Stromal cell of bone marrow (primary cell): ENCODE measurements around the gene SAFB2.

Source experiments
- DNase-seq: peaks from one replicate; pipeline ENCODE4 v3.0.0-alpha.2; 2012; ENCODE audit warnings: low read depth

Gene SAFB2

DNA sequence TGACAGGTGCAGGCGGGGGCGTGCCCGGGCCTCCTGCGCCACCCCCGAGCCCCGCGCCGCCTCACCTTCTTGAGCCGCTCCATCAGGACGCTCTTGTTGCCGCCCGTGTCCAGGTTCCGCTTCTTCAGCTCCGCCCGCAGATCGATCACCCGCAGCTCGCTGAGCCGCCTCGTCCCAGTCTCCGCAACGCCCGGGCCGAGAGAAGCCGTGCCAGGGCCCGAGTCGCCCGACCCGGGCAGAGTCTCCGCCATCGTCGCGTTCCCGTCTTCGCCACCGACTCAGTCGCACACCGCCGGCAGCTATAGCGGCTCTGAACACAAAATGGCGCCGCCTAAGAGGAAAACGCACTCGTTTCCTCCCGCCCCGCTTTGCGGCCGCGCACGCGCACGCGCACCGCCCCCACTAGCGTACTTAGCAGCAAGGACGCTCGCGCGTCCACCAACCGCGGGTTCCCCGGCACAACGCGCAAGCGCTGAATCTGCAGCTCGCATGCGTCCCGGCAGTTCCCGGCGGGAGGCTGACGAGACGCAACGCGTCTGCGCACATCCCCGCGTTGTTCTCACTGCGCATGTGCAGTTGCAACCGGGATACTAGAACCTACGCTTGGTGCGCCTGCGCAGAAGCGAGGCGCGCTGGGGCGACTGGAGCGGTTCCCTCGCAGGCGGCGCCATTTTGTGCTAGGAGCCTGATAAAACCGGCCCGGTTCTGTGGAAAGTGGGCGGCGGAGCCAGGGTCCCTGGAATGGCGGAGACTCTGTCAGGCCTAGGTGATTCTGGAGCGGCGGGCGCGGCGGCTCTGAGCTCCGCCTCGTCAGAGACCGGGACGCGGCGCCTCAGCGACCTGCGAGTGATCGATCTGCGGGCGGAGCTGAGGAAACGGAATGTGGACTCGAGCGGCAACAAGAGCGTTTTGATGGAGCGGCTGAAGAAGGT lies at the start of gene SAFB2, which contains the start of gene SAFB:
SAFB2 (minus strand) TSS at position 312 of the 932 bp plus-strand sequence; CDS start at position 251, 61 bp downstream.
SAFB (plus strand) TSS at position 619 of the 932 bp plus-strand sequence; CDS start at position 742, 123 bp downstream.
- peak; percentile 98 for DNase-seq

DNA sequence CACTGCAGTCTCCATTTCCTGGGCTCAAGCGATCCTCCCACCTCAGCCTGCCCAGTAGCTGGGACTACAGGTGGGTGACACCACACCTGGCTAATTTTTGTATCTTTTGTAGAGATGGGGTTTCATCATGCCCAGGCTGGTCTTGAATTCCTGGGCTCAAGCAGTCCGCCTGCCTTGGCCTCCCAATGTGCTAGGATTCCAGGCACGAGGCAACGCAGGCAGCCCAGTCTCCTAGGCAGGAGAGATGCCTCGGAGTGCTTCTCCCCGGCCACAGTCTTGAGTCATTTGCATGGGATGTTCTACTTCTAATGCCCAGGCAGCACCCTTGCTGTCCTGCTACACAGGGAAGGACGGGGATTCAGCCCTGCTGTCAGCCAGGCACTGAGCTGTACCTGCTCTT lies 49.0 kb upstream of the SAFB2 start:
- no peak for DNase-seq

DNA sequence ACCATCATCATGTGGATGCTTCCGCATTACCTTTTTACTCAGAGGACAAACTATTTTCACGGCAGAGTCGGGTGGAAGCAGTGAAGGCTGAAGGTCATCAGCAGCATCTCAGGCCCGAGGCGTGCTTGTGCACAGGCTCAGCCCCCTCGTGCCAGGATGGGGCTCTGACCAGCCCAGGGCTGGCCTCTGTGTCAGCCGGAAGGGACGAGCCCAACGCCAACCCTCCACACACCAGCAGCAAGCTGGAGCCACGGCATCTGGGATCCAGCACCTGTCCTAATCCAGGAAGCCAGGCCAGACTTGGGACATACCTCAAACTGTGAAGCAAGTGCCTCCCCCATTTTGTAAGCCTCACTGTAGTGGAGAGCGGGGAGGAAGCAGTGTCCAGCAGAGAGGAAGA lies 46.6 kb upstream of the SAFB2 start:
- no peak for DNase-seq

DNA sequence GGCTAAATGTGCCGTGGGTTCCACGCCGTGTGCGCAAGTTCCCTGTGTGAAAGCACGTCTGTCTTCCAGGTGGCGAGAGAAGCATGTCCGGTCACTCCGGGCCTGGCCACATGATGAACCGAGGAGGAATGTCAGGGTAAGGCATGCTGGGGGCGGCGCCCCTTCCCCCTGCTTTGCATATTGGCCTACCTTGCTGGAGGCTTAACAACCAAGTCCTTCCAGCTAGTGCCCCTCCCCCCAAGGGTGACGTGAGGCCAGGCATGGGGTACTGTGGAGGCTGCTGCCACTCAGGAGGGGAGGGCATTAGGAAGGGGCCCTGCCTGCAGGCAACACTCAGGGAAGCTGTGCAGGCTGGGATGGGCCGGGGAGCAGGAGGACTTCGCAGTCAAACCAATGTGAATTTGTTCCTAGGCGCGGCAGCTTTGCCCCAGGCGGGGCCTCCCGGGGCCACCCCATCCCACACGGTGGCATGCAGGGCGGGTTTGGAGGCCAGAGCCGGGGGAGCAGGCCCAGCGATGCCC lies 45.2 kb upstream of the SAFB2 start:
- DNase-seq: no peak

DNA sequence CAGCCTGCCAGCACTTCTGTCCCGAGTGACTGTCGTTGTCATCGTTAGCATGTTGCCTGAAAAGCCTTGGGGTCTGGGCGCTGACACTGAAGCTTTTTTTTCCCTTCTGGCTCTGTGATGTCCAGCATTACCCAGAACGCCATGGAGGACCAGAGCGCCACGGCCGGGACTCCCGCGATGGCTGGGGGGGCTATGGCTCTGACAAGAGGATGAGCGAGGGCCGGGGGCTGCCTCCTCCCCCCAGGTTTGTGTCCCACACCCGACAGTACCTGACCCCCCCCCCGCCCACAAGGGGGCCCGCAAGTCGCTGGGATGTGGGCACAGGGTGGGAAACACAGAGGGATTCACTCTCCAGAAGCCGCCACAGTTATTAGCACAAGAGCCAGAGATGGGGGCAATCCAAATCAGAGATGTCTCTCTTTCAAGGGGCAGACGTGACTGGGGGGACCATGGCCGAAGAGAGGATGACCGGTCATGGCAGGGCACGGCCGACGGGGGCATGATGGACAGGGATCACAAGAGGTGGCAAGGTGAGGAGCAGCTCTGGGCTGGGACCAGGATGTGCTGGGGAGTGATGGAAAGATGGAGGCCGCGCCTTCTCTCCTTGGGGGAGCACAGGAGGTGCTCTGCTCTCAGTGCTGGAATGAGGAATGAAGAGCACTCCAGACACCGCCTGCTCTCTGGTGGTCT lies 44.5 kb upstream of the SAFB2 start:
- no peak for DNase-seq

DNA sequence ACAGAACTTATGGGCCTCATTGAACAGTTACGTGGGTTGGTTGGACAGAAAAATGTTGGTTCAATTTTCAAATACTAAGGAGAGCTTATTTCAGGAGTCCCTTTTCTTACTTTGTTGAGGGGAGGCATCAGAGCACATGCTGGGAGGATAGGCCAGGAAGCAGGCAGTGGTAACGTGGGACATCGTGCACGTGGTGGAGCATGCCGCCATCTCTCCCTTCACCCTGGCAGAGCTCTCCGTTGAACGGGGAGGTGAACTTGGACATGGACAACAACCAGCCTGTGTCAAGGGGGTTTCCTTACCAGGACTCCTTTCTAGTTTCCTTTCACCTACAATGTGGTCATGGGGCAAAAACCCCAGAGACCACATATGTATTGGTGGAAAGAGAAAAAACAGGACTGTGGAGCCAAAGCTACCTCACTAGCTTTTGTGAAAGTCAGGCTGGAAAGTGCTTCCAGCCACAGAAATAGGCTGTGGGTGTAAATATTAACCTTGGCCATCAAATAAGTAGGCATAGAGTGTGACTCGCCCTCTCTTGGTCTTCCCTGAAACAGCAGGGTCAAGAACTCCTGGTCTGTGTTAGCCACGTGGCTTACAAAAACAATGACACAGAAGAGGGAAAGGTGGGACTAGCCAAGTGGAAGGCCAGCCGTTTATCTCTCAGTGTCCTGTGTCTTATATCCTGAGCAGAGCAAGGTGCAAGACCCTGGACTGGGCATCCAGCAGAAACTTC lies 43.4 kb upstream of the SAFB2 start:
- peak; percentile 75 for DNase-seq

DNA sequence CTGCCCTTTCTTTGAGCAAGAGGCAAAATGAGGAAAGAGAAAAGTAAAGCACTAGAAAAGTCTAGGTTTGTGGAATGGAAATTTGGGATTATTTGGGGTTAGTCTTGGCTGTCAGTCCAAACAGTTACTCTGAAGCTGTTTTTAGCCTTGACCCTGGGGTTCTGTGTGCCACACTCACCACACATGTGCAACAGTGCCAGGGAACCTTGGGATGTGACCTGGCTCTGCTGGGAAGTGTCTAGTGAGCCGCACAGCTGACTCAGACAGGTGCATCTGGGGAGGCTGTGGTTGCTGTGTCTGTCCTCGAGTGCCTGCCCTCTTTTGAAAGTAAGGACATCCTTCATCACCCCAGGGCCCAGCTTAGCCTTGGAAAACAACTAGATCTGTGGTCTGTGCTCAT lies 41.9 kb upstream of the SAFB2 start:
- no peak for DNase-seq

DNA sequence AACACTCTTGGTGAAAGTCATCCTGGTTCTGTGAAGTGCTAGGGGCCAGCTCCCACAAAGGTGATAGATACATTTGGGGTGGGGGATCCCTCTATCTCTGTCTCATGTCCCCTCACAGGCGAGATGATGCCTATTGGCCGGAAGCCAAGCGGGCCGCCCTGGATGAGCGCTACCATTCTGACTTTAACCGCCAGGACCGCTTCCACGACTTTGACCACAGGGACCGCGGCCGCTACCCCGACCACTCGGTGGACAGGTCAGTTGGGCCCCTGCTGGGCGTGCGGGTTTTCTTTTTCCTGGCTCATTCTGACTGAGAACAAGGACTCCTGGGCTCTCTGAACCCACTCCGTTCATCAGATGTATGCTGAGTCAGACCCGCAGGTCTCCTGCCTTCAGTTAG lies 41.3 kb upstream of the SAFB2 start:
- DNase-seq: no peak

DNA sequence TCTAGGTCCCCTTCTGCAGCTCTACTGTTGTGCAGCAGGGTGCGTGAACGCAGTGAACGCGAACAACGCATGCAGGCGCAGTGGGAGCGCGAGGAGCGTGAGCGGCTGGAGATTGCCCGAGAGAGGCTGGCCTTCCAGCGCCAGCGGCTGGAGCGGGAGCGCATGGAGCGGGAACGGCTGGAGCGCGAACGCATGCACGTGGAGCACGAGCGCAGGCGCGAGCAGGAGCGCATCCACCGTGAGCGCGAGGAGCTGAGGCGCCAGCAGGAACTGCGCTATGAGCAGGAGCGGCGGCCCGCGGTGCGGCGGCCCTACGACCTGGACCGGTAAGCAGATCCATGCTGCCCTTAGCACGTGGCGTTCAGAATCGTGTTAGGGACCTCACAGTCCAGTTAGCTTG lies 38.9 kb upstream of the SAFB2 start:
- DNase-seq: no peak

DNA sequence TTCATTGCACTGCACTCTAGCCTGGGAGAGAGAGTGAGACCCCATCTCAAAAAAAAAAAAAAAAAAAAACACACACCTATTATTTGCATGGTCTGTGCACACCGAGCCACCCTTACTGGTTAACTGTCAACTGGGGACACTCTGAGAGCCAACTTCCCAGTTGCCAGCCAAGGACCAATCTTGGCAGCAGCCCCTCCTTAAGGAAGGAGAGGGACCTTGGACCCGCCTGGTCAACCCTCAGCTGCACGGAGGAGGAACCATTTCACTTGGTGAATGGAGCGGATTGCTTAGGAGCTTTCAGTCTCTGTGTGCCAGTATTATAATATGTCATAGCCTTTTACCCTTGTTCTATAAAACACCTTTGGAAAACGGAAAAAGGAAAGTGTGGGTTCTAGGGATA lies 32.8 kb upstream of the SAFB2 start:
- DNase-seq: no peak

DNA sequence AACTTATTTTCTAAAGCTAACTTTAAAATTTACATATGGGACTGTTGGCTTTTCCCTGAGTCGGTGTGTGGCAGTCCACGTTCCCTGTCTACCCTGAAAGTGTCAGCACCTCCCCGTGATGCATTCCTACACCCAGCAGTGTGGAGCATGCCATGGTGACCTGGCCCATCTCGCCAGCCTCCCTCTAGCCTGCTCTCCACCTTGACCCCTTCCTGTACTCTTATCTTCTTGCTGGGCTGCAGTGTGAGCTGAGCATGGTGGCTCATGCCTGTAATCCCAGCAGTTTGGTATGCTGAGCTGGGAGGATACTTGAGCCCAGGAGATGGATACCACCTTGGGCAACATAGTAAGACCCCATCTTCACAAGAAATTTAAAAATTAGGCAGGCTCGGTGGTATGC lies 32.4 kb upstream of the SAFB2 start:
- no peak for DNase-seq

DNA sequence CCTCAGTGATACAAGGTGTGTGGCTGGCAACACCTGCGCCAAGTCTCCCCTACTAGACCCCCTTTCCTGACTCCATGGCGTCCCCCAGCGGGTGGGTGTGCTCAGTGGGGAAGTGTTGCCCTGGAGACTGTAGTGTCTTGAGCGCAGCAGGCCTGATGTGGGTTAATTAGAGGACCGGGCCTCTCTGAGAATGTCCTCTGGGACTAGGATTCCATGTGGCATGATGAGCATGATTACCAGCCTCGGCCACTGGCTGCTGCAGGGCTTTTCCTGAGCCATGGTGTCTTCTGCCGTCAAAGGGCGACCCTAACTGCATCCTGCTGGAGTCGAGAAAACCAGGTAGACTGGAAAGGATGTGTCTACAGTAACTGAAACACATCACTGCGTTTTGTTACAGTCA lies 29.7 kb upstream of the SAFB2 start:
- DNase-seq: no peak

DNA sequence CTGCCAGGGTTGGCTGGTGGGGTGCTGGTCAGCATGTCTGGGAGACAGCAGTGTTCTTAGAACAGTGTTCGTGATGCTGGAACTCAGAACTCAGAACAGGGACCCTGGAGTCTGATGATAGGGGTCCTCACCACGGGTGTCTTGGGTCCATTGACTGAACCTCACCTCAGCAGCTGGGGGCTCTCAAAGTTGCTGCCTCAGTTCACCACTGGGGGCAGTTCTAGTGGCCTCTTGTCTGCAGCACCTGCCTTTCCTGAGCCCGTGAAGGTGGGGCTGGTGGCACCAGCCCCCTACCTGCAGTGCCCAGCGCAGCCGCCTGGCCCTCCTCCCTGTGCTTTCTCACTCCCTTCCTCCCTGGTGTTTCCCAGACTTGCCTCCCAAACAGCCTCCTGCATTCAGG lies 28.8 kb upstream of the SAFB2 start:
- DNase-seq: no peak

DNA sequence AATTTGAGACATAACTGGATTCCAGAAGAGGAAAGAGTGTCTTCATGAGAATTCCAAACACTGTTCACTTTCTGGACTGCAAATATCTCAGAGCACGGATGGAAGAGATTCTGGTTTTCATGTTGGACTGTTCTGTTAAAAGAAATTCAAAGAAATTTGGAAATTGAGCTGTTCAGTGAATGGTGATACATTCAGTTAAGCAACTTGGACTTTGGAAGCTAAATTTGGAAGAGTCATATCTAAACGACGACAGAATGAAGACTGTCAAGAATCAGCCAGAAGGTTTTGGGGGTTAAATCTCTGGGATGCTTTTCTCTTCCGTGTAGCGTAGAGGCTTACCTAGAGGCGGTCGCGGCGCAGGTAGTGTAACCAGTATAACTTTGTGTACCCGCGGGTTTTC lies 25.9 kb upstream of the SAFB2 start:
- DNase-seq: no peak

DNA sequence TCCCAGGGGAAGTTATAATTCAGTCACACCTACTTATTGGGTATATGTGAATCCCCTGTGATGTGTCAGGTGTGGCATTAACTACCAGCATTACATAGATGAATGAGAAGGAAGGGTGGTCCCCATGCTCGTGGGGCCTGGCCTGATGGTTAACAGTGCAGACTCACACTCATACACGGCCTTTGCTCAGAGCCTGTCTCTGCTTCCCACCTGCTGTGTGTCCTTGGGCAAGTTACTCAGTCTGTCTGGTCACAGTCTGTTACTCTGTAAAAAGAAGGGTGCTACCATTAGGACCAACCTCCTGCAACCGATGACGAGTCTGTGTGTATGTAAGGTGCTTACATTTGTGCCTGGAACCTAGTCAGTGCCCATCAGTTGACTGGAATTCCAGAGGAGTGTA lies 24.1 kb upstream of the SAFB2 start:
- no peak for DNase-seq

DNA sequence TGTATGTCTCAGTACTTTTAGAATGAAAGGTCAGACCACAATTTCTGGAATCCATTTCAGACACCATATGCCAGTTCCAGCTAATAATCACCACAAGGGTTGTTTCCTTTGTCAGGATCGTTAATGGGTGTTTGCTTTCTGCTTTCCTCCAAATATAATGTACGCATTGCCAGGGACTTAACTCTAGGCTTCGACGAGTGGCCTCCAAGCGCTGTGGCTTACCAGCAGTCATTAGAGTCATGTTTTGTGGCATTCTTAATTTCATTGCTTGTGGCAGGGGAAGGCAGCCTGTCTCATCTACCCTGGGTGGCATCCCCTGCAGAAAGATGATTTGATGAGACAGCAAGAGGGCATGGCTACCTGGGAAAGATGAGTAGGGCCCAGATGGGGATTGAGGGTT lies 22.8 kb upstream of the SAFB2 start:
- DNase-seq: no peak

DNA sequence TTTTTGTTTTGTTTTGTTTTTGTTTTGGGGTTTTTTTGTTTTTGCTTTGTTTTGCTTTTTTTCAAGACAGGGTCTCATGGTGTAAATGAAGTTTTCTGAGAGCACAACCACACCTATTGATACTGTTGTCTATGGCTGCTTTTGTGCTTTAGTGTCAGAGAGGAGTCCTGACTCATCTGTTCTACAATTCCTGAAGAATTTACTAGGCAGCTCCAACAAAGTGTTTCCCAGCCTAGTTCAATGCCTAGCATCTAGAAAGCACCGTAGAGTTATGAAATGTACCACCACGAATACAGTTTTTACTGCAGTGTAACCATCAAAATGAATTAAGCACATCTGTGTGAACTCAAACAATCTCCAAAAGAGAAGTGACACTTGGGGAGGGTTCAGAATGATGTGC lies 21.5 kb upstream of the SAFB2 start:
- no peak for DNase-seq

DNA sequence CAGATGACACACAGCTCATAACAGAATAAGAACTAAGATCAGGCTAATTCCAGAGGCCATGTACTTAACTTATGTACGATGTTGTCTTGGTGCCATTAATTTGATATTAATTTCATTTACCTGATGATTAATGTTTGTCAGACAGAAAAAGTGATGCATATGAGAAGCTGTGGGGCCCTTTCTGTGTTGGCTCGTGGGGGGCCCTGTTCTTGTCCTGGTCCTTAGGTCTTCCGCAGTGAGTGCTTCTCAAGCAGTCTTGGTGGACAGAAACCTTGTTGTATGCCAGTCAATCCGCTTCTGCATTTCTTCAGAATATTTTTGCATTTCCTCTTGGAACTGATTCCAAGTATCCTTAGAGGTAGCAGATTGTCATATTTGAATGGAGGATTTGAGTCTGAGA lies 20.5 kb upstream of the SAFB2 start:
- no peak for DNase-seq

DNA sequence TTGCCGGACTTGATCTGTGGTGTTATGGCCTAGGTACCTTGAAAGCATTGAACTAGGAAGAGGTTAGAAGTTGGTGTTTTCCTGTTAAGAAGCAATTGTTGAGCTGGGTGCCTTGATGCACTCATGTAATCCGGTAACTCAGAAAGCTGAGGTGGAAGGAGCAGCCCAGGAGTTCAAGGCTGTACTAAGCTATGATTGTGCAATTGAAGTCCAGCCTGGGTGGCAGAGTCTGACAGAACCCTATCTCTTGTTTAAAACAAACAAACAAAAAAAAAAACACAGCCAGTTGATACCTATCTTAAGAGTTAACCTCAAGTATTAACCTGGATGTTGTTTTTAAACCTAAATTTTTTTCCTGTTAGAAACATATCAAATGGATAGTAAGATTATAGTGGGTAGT lies 19.6 kb upstream of the SAFB2 start:
- DNase-seq: no peak

DNA sequence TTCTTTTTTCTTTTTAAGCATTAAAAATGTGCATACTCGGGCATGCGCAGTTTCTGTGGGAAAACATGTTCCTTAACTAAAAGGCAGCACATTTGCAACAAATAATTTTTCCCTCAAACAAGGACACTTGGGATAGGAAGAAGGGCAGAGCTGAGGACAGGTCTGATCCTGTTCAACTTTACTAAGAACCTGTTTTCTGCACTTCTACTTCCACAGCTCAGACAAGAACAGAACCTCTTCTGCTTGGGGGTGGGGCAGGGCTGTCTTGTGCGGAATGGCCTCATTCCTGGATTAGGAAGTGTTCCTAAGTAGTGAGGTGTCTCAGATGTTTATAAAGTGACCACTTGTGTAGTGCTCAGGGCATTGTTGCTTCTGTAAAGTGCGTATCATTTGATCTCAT lies 18.6 kb upstream of the SAFB2 start:
- no peak for DNase-seq

DNA sequence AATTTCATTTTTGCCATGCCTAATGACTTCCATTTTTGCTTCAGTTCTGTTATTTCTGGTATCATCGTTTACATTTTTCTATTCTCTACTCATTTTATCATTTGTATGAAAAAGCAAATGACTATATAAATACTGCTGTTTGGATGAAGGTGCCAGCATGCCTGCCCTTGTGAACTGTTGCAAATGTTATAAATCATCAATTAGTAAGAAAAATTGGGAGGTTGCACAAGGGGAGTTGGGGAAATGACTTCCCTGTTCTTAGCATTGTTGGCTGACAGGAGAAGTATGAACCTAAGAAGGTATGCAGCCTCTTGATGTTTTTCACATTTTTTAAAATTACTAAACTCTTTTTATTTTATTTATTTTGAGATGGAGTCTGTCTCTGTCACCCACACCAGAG lies 15.4 kb upstream of the SAFB2 start:
- no peak for DNase-seq

DNA sequence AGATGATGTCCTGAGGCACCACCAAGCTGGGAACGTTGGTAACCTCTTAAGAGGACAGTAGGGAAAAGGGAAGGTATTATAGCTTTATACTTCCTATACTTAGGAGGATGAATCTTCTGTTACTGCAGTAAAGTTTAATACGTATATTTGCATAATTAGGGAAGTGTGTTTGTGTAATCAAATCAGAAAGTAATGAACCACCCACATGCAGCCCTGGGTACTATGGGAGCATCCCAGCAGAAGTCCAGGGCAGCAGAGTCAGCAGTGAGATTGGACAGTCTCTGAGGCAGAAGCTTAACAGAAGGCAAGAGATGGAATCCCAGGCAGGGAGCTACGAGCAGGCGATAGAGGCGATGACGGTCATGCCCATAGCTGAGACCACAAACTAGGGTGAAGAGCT lies 12.9 kb upstream of the SAFB2 start:
- DNase-seq: no peak

DNA sequence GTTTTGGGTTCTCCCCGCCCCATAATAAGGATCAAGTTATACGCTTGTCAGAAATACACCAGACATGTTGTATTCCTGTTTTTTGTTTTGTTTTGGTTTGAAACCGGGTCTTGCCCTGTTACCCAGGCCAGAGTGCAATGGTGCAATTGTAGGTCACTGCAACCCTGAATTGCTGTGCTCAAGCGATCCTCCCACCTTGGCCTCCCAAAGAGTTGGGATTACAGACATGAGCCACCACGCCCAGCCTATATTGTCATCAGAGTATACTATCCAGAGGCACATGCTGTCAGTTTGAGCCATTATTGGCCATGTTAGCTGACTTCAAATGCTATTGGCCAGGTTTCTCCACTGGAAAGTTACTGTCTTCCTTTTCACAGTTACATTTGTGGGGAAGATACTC lies 10.1 kb upstream of the SAFB2 start:
- DNase-seq: no peak
